GM12864 (cell line): ENCODE measurements around the gene RUFY2.
"Not testable (repeated sequence)": the region's sequence is repeated elsewhere in the genome, so short reads cannot be mapped to it uniquely, and the experiment has no call there.

Experiments
- DNase-seq: peaks from one replicate; pipeline ENCODE4 v3.0.0-alpha.2; 2011; ENCODE audit warnings: low read depth
- H3K4me3 ChIP-seq: 2 replicates; pipeline ENCODE4 v1.5.1; 2011; ENCODE audit warnings: mild to moderate bottlenecking, low read depth, low read length, control low read depth
- TF ChIP-seq, protein P1 (sequence below): IDR thresholded peaks from 2 replicates; pipeline ENCODE4 v1.5.1; 2011; ENCODE audit warnings: low read depth, mild to moderate bottlenecking, moderate library complexity, low read length, control low read depth, inconsistent platforms; ENCODE audit errors: missing control alignments

The RUFY2 gene

GRCh38 chr10:68406815-68407548 is at the start of gene RUFY2:
TSS of gene RUFY2 (minus strand) at chr10:68407277. CDS start at chr10:68407189, 88 bp downstream.
- H3K4me3 ChIP-seq, result peak within 1 kb of the TSS; percentile 98
- TF ChIP-seq, protein P1, sequence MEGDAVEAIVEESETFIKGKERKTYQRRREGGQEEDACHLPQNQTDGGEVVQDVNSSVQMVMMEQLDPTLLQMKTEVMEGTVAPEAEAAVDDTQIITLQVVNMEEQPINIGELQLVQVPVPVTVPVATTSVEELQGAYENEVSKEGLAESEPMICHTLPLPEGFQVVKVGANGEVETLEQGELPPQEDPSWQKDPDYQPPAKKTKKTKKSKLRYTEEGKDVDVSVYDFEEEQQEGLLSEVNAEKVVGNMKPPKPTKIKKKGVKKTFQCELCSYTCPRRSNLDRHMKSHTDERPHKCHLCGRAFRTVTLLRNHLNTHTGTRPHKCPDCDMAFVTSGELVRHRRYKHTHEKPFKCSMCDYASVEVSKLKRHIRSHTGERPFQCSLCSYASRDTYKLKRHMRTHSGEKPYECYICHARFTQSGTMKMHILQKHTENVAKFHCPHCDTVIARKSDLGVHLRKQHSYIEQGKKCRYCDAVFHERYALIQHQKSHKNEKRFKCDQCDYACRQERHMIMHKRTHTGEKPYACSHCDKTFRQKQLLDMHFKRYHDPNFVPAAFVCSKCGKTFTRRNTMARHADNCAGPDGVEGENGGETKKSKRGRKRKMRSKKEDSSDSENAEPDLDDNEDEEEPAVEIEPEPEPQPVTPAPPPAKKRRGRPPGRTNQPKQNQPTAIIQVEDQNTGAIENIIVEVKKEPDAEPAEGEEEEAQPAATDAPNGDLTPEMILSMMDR, result peak; percentile 57
- no peak for DNase-seq

- DNase-seq, H3K4me3 ChIP-seq: not testable (repeated sequence)
Observed at GRCh38 chr10:68449698-68450097, 42.6 kb upstream of the RUFY2 start.

DNA sequence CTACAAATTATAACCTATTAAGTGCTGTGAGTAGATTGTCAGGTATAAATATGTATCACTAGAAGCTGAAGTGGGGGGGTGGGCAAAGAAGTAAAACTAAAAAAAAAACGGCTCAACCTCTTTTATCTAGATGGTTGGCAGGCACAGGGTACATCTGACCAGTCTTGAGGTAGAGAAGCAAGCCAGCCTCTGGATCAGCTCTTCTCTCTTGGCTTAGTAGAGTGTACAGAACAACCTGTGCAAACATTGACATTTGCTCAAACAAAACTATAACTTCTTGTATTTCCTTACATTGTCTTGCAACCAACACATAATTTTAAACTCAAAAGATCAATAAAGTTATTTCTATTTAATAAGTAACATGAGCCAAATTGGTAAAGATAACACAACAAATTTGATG is 39.1 kb upstream of the RUFY2 start:
- TF ChIP-seq, protein P1, result no peak

DNA sequence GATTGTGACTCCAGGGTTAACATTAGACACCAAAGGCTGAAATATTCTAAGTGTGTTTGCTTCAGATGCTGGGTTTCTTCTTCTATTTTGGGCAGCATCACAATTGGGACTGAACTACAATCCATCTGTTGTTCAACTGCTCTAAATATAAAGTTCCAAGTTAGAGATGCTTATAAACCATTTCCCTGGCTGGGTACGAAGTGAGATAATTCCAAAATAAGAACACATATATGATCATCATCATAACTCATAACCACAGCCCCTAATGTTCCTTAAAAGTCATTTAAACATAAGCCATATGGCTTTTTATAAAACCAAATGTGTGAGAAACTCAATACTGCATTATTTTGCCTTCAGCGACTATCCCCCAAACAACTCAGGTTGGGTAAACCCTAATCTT is 35.9 kb upstream of the RUFY2 start:
- no peak overlapping the region for H3K4me3 ChIP-seq
- DNase-seq, result no peak
- TF ChIP-seq, protein P1, result no peak

More for the DNA sequence above, 39.1 kb upstream of the RUFY2 start:
- no peak overlapping the region for H3K4me3 ChIP-seq
- no peak for DNase-seq

GRCh38 chr10:68440898-68441297 is 33.8 kb upstream of the RUFY2 start:
- DNase-seq, result no peak
- TF ChIP-seq, protein P1, result no peak
- no peak overlapping the region for H3K4me3 ChIP-seq

GRCh38 chr10:68435803-68436202 is 28.7 kb upstream of the RUFY2 start:
- TF ChIP-seq, protein P1, result no peak
- no peak overlapping the region for H3K4me3 ChIP-seq
- DNase-seq, result no peak

DNA sequence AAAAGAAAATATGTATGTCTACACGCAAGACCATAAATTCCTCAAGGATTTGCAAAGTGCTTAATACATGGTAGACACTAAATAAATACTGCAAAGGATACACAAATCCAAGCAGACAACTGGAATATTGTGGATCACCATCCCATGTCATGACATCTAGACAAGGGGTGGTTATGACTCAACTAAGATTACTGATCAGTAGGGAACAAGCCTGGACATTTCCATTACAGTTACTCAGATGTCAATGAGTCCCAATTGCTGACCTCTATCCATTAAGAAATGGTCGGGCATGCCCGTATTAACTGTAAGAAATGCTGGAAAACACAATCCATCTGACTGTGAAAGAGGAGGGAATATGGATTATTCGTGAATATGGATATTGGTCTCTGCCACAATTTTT is 27.6 kb upstream of the RUFY2 start:
- no peak overlapping the region for H3K4me3 ChIP-seq
- no peak for DNase-seq
- TF ChIP-seq, protein P1, result no peak
